HCT116 (cell line): ENCODE measurements around the gene PHF2. TPM values are rescaled to one million over a fixed set of nuclear protein-coding genes. Genes with fewer than 3 reads are reported as not detected.

Experiments
- ATAC-seq: fragments of 200-7000 bp; cut with Tn5 transposase; 2 replicates; pipeline ENCODE4 v1.9.1; 2020; ENCODE audit warnings: mild to moderate bottlenecking, moderate library complexity
- BruUV-seq: library from RNA; stranded (reverse); fragments of 400-500 nt; replicated peaks from 2 replicates; lab custom pipeline; 2021; lab: Mats Ljungman, UMichigan
- CTCF ChIA-PET: fragments of 300-600 bp; sonication (Branson Sonifier 250); formaldehyde crosslinking; loops from one replicate; lab custom pipeline; 2021; ENCODE audit warnings: antibody characterized with exemption; lab: Charles Lee
- POLR2A ChIA-PET: fragments of 300-600, 350-600 bp; sonication (Branson Sonifier 250); formaldehyde crosslinking; loops from one replicate; lab custom pipeline; 2021; ENCODE audit warnings: antibody characterized with exemption; lab: Charles Lee
- RAD21 ChIA-PET, 2 experiments: fragments of 300-600 bp; sonication (Branson Sonifier 250); formaldehyde crosslinking; loops; one replicate each; lab custom pipeline; 2023; ENCODE audit warnings: low total read pairs in 2 of 2; ENCODE audit not compliant: uncharacterized antibody in 2 of 2, unreplicated experiment in 2 of 2, low non-redundant PET in 1 of 2; lab: Charles Lee
- DNase-seq: peaks from one replicate; pipeline ENCODE4 v3.0.0-alpha.2; 2010; ENCODE audit warnings: low read depth, low spot score
- H2AFZ ChIP-seq: fragments of 200-600 bp; shearing (Covaris generic), sonication (generic); 2 replicates; pipeline ENCODE4 v1.6.1; 2017; ENCODE audit warnings: low read depth, mixed run types, mixed read lengths, antibody characterized with exemption, low read length; ENCODE audit not compliant: poor library complexity, severe bottlenecking
- H3K27ac ChIP-seq: 2 replicates; pipeline ENCODE4 v1.5.1; 2012; ENCODE audit warnings: low read depth, low read length
- H3K27me3 ChIP-seq: fragments of 200-600 bp; sonication (generic); 2 replicates; pipeline ENCODE4 v1.6.1; 2016; ENCODE audit warnings: mixed run types, low read length, mixed read lengths; ENCODE audit not compliant: insufficient read depth
- H3K36me3 ChIP-seq, 2 experiments: fragments of 200-500 bp in 1 of 2; fragments of 200-600 bp in 1 of 2; sonication (Bioruptor generic) in 1 of 2; sonication (generic) in 1 of 2; 2 replicates each; pipeline versions ENCODE4 v1.5.1 to v1.6.1; 2014 to 2016; ENCODE audit warnings: low read length in 2 of 2, inconsistent platforms in 1 of 2, mixed read lengths in 1 of 2, mixed run types in 1 of 2; ENCODE audit not compliant: insufficient read depth in 2 of 2, control insufficient read depth in 1 of 2
- H3K4me1 ChIP-seq, 2 experiments: fragments of 200-600 bp in 1 of 2; sonication (generic) in 1 of 2; 2 replicates each; pipeline versions ENCODE4 v1.5.1 to v1.6.1; 2012 to 2017; ENCODE audit warnings: low read length in 2 of 2, inconsistent platforms in 1 of 2, mild to moderate bottlenecking in 1 of 2, mixed read lengths in 1 of 2, mixed run types in 1 of 2, moderate library complexity in 1 of 2; ENCODE audit not compliant: insufficient read depth in 2 of 2, control insufficient read depth in 1 of 2
- H3K4me2 ChIP-seq: fragments of 200-600 bp; sonication (generic); 2 replicates; pipeline ENCODE4 v1.6.1; 2017; ENCODE audit warnings: mixed run types, low read length, mixed read lengths
- H3K4me3 ChIP-seq, 2 experiments: fragments of 200-600 bp in 1 of 2; sonication (generic) in 1 of 2; replicated peaks in 1 of 2; 2 replicates each; pipeline ENCODE4 v1.5.1; 2011 to 2016; ENCODE audit warnings: low read length in 2 of 2, control low read depth in 1 of 2, low read depth in 1 of 2, mild to moderate bottlenecking in 1 of 2, mixed read lengths in 1 of 2, mixed run types in 1 of 2
- H3K79me2 ChIP-seq: fragments of 200-600 bp; sonication (generic); 2 replicates; pipeline ENCODE4 v1.6.1; 2017; ENCODE audit warnings: mild to moderate bottlenecking, mixed run types, low read length, moderate library complexity, mixed read lengths; ENCODE audit not compliant: insufficient read depth
- H3K9ac ChIP-seq: fragments of 200-600 bp; sonication (generic); 2 replicates; pipeline ENCODE4 v1.6.1; 2016; ENCODE audit warnings: low read length, mixed read lengths
- H3K9me2 ChIP-seq: fragments of 200-600 bp; sonication (generic), shearing (Covaris generic); 2 replicates; pipeline ENCODE4 v1.6.1; 2017; ENCODE audit warnings: mixed run types, mild to moderate bottlenecking, moderate library complexity; ENCODE audit not compliant: insufficient read depth
- H3K9me3 ChIP-seq, 2 experiments: fragments of 200-500 bp in 1 of 2; fragments of 200-600 bp in 1 of 2; sonication (Bioruptor generic) in 1 of 2; sonication (generic) in 1 of 2; 2 replicates each; pipeline ENCODE4 v1.6.1; 2014 to 2017; ENCODE audit warnings: low read length in 2 of 2, mixed read lengths in 2 of 2, inconsistent platforms in 1 of 2, low read depth in 1 of 2, mild to moderate bottlenecking in 1 of 2, mixed run types in 1 of 2, moderate library complexity in 1 of 2; ENCODE audit not compliant: control insufficient read depth in 1 of 2, insufficient read depth in 1 of 2
- H4K20me1 ChIP-seq: fragments of 200-600 bp; sonication (generic), shearing (Covaris generic); 2 replicates; pipeline ENCODE4 v1.6.1; 2017; ENCODE audit warnings: mixed run types, mild to moderate bottlenecking, moderate library complexity; ENCODE audit not compliant: insufficient read depth
- CBX3 ChIP-seq: IDR thresholded peaks from 2 replicates; pipeline ENCODE4 v1.6.1; 2012; ENCODE audit warnings: low read depth
- ELF1 ChIP-seq: IDR thresholded peaks from 2 replicates; pipeline ENCODE4 v1.6.1; 2012; ENCODE audit warnings: low read depth, borderline replicate concordance
- EZH2 ChIP-seq: fragments of 200-600 bp; sonication (generic); IDR thresholded peaks from 2 replicates; pipeline ENCODE4 v1.6.1; 2017; ENCODE audit warnings: antibody characterized with exemption, mixed run types
- EZH2phosphoT487 ChIP-seq: fragments of 200-600 bp; IDR thresholded peaks from 2 replicates; pipeline ENCODE4 v1.6.1; 2018; ENCODE audit warnings: antibody characterized with exemption, borderline replicate concordance
- FOSL1 ChIP-seq: IDR thresholded peaks from 2 replicates; pipeline ENCODE4 v1.6.1; 2012; ENCODE audit warnings: low read depth
- MAX ChIP-seq: IDR thresholded peaks from 2 replicates; pipeline ENCODE4 v1.6.1; 2012
- POLR2A ChIP-seq: IDR thresholded peaks from 2 replicates; pipeline ENCODE4 v1.7.0; 2011; ENCODE audit warnings: borderline replicate concordance; ENCODE audit not compliant: insufficient read depth, insufficient read length; ENCODE audit errors: extremely low read depth
- POLR2AphosphoS5 ChIP-seq: IDR thresholded peaks from 2 replicates; pipeline ENCODE4 v1.6.1; 2011; ENCODE audit warnings: mild to moderate bottlenecking, low read depth, low read length, moderate library complexity
- REST ChIP-seq: IDR thresholded peaks from 2 replicates; pipeline ENCODE4 v1.6.1; 2012; ENCODE audit warnings: low read depth
- SIN3A ChIP-seq: IDR thresholded peaks from 2 replicates; pipeline ENCODE4 v1.6.1; 2012; ENCODE audit warnings: low read depth
- SP1 ChIP-seq: IDR thresholded peaks from 2 replicates; pipeline ENCODE4 v1.6.1; 2012; ENCODE audit warnings: low read depth
- SRF ChIP-seq: IDR thresholded peaks from 2 replicates; pipeline ENCODE4 v1.6.1; 2012; ENCODE audit warnings: low read depth
- YY1 ChIP-seq: IDR thresholded peaks from 2 replicates; pipeline ENCODE4 v1.6.1; 2011; ENCODE audit warnings: low read length, low read depth, moderate library complexity, mild to moderate bottlenecking; ENCODE audit not compliant: insufficient replicate concordance; ENCODE audit errors: extremely low read depth
- ZFX ChIP-seq: fragments of 450-650 bp; IDR thresholded peaks from 2 replicates; pipeline ENCODE4 v1.6.1; 2017
- ZNF274 ChIP-seq: fragments of 200-500 bp; sonication (Bioruptor generic); IDR thresholded peaks from 2 replicates; pipeline ENCODE4 v1.6.1; 2014; ENCODE audit warnings: mild to moderate bottlenecking, low read depth, low read length, inconsistent platforms
- intact Hi-C: fragments of 100-400 bp; cut with micrococcal nuclease; formaldehyde crosslinking; loops from 2 replicates; pipeline ENCODE4 v1.10.0; 2022
- total RNA-seq: library from RNA; stranded (reverse); gene quantifications from one replicate; pipeline ENCODE4 v1.2.1, GENCODE V29; 2021; ENCODE audit not compliant: unreplicated experiment
- TF ChIP-seq, protein P1 (sequence below): IDR thresholded peaks from 2 replicates; pipeline ENCODE4 v1.6.1; 2012

The PHF2 gene
- total RNA-seq, 1 experiment from 2014 or later: 20.6 TPM

GRCh38 chr9:93588641-93589609, 12.5 kb downstream of the PHF2 start:
- peaks cover 41% of the 10 kb centered on the region for H3K79me2 ChIP-seq
- no peak for DNase-seq
- CTCF ChIA-PET: interaction anchor here (1.6 kb wide), 1 partner anchor 11 kb away, joined by 3 read pairs; no protein-coding TSS in a partner anchor

More at GRCh38 chr9:93588641-93589609, 12.5 kb downstream of the PHF2 start:
- no peak overlapping the region for H3K4me2 ChIP-seq
- TF ChIP-seq EZH2phosphoT487: no peak
- no peak for TF ChIP-seq POLR2A
- TF ChIP-seq, protein P1, sequence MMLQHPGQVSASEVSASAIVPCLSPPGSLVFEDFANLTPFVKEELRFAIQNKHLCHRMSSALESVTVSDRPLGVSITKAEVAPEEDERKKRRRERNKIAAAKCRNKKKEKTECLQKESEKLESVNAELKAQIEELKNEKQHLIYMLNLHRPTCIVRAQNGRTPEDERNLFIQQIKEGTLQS: no peak
- TF ChIP-seq FOSL1: no peak
- TF ChIP-seq EZH2: no peak
- no peak for TF ChIP-seq YY1
- TF ChIP-seq SRF: no peak
- no peak for TF ChIP-seq SP1
- TF ChIP-seq REST: no peak
- no peak for TF ChIP-seq ELF1
- TF ChIP-seq SIN3A: no peak
- no peak for TF ChIP-seq MAX
- no peak for TF ChIP-seq CBX3
- TF ChIP-seq POLR2AphosphoS5: no peak
- TF ChIP-seq ZFX: no peak
- TF ChIP-seq ZNF274: no peak
- POLR2A ChIA-PET: no interaction called here
- RAD21 ChIA-PET: no interaction called here
- no peak overlapping the region for H2AFZ ChIP-seq
- H3K36me3 ChIP-seq: no peaks in the 10 kb centered on the region
- H3K9me3 ChIP-seq: no peaks in the 10 kb centered on the region
- H3K4me1 ChIP-seq: peaks cover 1 to 7% of the 10 kb centered on the region in 2 experiments; a peak in 1 of 4 replicates
- no peak overlapping the region for H3K4me3 ChIP-seq
- no peaks in the 10 kb centered on the region for H3K9me2 ChIP-seq
- H3K27ac ChIP-seq: no peak overlapping the region
- H3K27me3 ChIP-seq: no peaks in the 10 kb centered on the region
- no peaks in the 10 kb centered on the region for H4K20me1 ChIP-seq
- no peak overlapping the region for H3K9ac ChIP-seq
- no TSS peak for BruUV-seq
- no peak for ATAC-seq
- intact Hi-C loops: no loop called here
